HL-60 (cell line): Measurements from ENCODE around the gene TRIM58.

Experiments used
- DNase-seq, 2 experiments: peaks; one replicate each; pipeline ENCODE4 v3.0.0-alpha.2; 2010 to 2020; ENCODE audit warnings: low read depth in 1 of 2, low spot score in 1 of 2
- H3K27ac ChIP-seq: fragments of 250-450 bp; sonication (Bioruptor Pico); replicated peaks from 2 replicates; pipeline ENCODE4 v1.5.1; 2020; ENCODE audit warnings: mild to moderate bottlenecking, moderate library complexity
- H3K27me3 ChIP-seq: fragments of 250-450 bp; sonication (Bioruptor Pico); 2 replicates; pipeline ENCODE4 v1.5.1; 2021; ENCODE audit warnings: mild to moderate bottlenecking, moderate library complexity; ENCODE audit not compliant: insufficient read depth, poor library complexity, severe bottlenecking
- H3K4me3 ChIP-seq: replicated peaks from 2 replicates; pipeline ENCODE4 v1.5.1; 2011; ENCODE audit warnings: mild to moderate bottlenecking, control low read depth, low read length; ENCODE audit not compliant: insufficient read depth
- GABPA ChIP-seq: IDR thresholded peaks from 2 replicates; pipeline ENCODE4 v1.6.1; 2012; ENCODE audit warnings: low read depth
- POLR2AphosphoS5 ChIP-seq: IDR thresholded peaks from 2 replicates; pipeline ENCODE4 v1.6.1; 2012; ENCODE audit warnings: low read depth
- SPI1 ChIP-seq: IDR thresholded peaks from 2 replicates; pipeline ENCODE4 v1.6.1; 2012; ENCODE audit warnings: low read depth, mild to moderate bottlenecking, borderline replicate concordance
- long read RNA-seq: library from polyadenylated mRNA; unstranded; transcript quantifications from one replicate; pipeline ENCODE4 v2.0.0, GENCODE V29; 2020
- TF ChIP-seq, protein P1 (sequence below): IDR thresholded peaks from 2 replicates; pipeline ENCODE4 v1.6.1; 2012; ENCODE audit warnings: low read depth; ENCODE audit not compliant: insufficient replicate concordance
- TF ChIP-seq, protein P2 (sequence below): IDR thresholded peaks from one replicate; pipeline ENCODE4 v1.5.1; 2011; ENCODE audit warnings: low read length, control low read depth, inconsistent platforms; ENCODE audit not compliant: insufficient read depth

The TRIM58 gene, protein sequence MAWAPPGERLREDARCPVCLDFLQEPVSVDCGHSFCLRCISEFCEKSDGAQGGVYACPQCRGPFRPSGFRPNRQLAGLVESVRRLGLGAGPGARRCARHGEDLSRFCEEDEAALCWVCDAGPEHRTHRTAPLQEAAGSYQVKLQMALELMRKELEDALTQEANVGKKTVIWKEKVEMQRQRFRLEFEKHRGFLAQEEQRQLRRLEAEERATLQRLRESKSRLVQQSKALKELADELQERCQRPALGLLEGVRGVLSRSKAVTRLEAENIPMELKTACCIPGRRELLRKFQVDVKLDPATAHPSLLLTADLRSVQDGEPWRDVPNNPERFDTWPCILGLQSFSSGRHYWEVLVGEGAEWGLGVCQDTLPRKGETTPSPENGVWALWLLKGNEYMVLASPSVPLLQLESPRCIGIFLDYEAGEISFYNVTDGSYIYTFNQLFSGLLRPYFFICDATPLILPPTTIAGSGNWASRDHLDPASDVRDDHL
- long read RNA-seq = 0 reads

DNA sequence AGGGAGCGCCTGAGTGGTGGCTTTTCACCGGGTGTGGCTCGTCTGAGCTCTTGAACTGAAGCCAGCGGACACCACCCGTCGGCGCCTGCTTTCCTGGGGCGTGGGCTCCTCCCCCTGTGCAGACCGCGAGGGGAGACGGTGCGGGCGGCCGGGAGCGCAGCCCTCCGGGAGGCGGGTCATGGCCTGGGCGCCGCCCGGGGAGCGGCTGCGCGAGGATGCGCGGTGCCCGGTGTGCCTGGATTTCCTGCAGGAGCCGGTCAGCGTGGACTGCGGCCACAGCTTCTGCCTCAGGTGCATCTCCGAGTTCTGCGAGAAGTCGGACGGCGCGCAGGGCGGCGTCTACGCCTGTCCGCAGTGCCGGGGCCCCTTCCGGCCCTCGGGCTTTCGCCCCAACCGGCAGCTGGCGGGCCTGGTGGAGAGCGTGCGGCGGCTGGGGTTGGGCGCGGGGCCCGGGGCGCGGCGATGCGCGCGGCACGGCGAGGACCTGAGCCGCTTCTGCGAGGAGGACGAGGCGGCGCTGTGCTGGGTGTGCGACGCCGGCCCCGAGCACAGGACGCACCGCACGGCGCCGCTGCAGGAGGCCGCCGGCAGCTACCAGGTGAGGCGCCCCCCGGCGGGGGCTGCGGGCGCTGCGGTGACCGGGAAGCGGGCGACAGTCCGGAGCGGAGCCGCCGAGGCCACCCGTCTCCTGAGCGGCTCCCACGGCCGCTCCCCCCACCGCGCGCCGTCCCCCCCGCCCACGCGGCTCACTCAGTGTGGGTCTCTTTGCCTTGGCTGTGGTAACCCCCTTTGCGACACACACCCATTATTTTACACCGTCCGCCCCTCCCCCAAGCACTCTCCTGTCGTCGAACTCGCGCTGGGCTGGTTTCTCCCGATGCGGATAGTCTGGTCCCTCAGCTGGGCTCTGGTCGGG lies at the start of gene TRIM58:
Gene TRIM58 (plus strand): TSS at position 119 of the 916 bp plus-strand sequence. CDS start 60 bp downstream, at position 179.
- H3K4me3 ChIP-seq = peak within 1 kb of the TSS; percentile 31
- TF ChIP-seq, protein P1, sequence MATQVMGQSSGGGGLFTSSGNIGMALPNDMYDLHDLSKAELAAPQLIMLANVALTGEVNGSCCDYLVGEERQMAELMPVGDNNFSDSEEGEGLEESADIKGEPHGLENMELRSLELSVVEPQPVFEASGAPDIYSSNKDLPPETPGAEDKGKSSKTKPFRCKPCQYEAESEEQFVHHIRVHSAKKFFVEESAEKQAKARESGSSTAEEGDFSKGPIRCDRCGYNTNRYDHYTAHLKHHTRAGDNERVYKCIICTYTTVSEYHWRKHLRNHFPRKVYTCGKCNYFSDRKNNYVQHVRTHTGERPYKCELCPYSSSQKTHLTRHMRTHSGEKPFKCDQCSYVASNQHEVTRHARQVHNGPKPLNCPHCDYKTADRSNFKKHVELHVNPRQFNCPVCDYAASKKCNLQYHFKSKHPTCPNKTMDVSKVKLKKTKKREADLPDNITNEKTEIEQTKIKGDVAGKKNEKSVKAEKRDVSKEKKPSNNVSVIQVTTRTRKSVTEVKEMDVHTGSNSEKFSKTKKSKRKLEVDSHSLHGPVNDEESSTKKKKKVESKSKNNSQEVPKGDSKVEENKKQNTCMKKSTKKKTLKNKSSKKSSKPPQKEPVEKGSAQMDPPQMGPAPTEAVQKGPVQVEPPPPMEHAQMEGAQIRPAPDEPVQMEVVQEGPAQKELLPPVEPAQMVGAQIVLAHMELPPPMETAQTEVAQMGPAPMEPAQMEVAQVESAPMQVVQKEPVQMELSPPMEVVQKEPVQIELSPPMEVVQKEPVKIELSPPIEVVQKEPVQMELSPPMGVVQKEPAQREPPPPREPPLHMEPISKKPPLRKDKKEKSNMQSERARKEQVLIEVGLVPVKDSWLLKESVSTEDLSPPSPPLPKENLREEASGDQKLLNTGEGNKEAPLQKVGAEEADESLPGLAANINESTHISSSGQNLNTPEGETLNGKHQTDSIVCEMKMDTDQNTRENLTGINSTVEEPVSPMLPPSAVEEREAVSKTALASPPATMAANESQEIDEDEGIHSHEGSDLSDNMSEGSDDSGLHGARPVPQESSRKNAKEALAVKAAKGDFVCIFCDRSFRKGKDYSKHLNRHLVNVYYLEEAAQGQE = no peak
- TF ChIP-seq POLR2AphosphoS5 (no peak), SPI1 (no peak), GABPA (no peak)
- TF ChIP-seq, protein P2, sequence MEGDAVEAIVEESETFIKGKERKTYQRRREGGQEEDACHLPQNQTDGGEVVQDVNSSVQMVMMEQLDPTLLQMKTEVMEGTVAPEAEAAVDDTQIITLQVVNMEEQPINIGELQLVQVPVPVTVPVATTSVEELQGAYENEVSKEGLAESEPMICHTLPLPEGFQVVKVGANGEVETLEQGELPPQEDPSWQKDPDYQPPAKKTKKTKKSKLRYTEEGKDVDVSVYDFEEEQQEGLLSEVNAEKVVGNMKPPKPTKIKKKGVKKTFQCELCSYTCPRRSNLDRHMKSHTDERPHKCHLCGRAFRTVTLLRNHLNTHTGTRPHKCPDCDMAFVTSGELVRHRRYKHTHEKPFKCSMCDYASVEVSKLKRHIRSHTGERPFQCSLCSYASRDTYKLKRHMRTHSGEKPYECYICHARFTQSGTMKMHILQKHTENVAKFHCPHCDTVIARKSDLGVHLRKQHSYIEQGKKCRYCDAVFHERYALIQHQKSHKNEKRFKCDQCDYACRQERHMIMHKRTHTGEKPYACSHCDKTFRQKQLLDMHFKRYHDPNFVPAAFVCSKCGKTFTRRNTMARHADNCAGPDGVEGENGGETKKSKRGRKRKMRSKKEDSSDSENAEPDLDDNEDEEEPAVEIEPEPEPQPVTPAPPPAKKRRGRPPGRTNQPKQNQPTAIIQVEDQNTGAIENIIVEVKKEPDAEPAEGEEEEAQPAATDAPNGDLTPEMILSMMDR = no peak
- H3K27ac ChIP-seq = no peak within 1 kb of the TSS
- H3K27me3 ChIP-seq = peaks cover 9% of the 10 kb centered on the region
- peak in 1 of 2 experiments; percentile 29 for DNase-seq

DNA sequence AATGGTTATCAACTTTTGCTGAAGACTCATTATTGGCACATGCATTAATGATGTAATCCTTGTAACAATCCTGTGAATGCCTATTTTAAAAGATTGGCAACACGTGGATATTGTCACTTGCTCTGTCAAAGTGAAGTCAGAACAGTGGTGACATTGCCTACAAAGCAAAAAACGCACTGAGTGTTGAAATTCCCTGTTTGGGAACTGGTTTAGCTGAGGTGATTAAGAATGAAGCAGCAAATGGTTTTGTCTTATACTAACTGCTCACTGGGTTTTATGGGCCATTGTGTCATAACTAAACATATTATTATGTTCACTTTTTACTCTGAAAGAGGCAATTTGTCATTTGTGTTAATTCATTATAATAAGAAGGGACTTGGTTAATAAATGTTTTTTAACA lies 44.4 kb upstream of the TRIM58 start:
- Histone ChIP-seq H3K27me3 (no peaks in the 10 kb centered on the region), H3K27ac (no peak overlapping the region), H3K4me3 (no peak overlapping the region)
- TF ChIP-seq GABPA = no peak
- TF ChIP-seq, protein P1 = no peak
- TF ChIP-seq, protein P2 = no peak
- no peak for DNase-seq

DNA sequence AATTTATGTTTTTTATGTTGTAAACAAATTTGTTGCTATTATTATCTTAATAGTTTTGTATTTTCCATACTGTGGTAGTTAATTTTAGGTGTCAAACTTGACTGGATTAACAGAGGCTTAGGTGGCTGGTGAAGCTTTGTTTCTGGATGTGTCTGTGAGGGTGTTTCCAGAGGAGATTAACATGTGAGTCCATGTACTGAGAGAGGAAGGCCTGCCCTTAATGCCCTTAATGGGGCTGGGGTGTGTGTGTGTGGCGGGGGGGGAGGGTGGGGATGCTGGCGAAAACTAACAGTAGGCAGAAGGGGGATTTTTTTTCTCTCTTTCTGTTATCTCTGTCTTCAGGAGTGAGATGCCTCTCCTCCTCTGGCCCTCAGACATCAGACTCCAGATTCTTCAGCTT lies 34.9 kb upstream of the TRIM58 start:
- no peak overlapping the region for H3K4me3 ChIP-seq
- TF ChIP-seq GABPA = no peak

DNA sequence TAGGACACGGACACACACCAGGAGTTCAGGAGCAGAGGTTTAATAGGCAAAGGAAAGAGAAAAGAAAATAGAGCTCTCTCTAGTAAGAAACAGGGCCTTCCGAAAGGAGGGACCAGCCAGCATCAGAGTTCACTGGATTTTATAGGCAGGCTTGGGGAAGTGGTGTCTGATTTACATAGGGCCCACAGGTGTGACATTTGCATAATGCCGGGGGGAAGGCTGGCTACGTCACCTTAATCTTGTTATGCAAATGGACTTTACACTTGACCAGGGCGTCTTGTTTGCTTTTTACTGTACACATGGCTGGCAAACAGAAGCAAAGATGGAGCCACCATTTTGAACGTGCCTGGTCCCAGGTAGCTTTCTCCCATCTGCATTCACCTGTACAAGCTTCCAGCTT lies 33.0 kb upstream of the TRIM58 start, which contains the start of gene OR14A16:
Gene OR14A16 (minus strand): TSS at position 97 of the 400 bp plus-strand sequence. CDS start 8,390 bp downstream, outside the sequence.
- no peak for TF ChIP-seq POLR2AphosphoS5
- TF ChIP-seq GABPA = no peak
- TF ChIP-seq, protein P2 = no peak
- TF ChIP-seq SPI1 = no peak
- TF ChIP-seq, protein P1 = no peak
- Histone ChIP-seq H3K27ac (no peak within 1 kb of the TSS), H3K27me3 (no peaks in the 10 kb centered on the region), H3K4me3 (no peak within 1 kb of the TSS)
- no peak for DNase-seq

More for the DNA sequence above, 34.9 kb upstream of the TRIM58 start:
- Histone ChIP-seq H3K27me3 (no peaks in the 10 kb centered on the region), H3K27ac (no peak overlapping the region)
- no peak for DNase-seq
